Measurements from ENCODE around the gene WDR55. TPM values are rescaled to one million over a fixed set of nuclear protein-coding genes. Genes with fewer than 3 reads are reported as not detected.
A peak's percentile ranks its signal among the peaks of the same experiment; 100 is the strongest.
"Not testable (repeated sequence)": the region's sequence is repeated elsewhere in the genome, so short reads cannot be mapped to it uniquely, and the experiment has no call there.

WDR55 gene
- total RNA-seq, 2 donors from 2014 or later = 20.4 to 23.1 TPM

DNA sequence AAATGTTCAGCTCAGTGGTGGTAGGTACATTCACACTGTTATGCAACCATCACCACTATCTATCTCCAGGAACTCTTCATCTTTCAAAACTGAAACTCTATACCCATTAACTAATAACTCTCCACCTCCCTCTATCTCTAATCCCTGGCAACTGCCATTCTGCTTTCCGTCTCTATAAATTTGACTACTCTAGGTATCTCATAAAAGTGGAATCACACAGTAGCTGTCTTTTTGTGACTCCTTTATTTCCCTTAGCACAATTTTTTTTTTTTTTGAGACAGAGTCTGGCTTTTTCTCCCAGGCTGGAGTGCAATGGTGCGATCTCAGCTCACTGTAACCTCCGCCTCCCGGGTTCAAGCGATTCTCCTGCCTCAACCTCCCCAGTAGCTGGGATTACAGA lies 56.7 kb downstream of the WDR55 start:
- H3K27me3 Mint-ChIP-seq (ENCODE audit: insufficient read depth); H3K27ac ChIP-seq (ENCODE audit: low read depth, low read length); H3K36me3 Mint-ChIP-seq (ENCODE audit: low read depth); H3K4me3 Mint-ChIP-seq; H3K36me3 ChIP-seq (ENCODE audit: control insufficient read depth, insufficient read depth, low read length); DNase-seq; H3K27me3 ChIP-seq (ENCODE audit: control insufficient read depth, insufficient read depth, low read length, poor library complexity, severe bottlenecking); H3K4me3 ChIP-seq (ENCODE audit: low read length); H3K4me1 ChIP-seq (ENCODE audit: control insufficient read depth, insufficient read depth, low read length); H3K4me1 Mint-ChIP-seq; H3K9ac ChIP-seq (ENCODE audit: extremely low read depth, low read length, poor library complexity, severe bottlenecking); H3K9me3 Mint-ChIP-seq; H3K27ac Mint-ChIP-seq; H3K9me3 ChIP-seq (ENCODE audit: control insufficient read depth, low read length): not testable (repeated sequence)
- 89 to 95% methylated on average over 5 of the region's 5 CpGs for WGBS, 2 experiments (ENCODE audit: insufficient coverage in 1 of 2, insufficient read length in 1 of 2)
- TF ChIP-seq, protein P1, sequence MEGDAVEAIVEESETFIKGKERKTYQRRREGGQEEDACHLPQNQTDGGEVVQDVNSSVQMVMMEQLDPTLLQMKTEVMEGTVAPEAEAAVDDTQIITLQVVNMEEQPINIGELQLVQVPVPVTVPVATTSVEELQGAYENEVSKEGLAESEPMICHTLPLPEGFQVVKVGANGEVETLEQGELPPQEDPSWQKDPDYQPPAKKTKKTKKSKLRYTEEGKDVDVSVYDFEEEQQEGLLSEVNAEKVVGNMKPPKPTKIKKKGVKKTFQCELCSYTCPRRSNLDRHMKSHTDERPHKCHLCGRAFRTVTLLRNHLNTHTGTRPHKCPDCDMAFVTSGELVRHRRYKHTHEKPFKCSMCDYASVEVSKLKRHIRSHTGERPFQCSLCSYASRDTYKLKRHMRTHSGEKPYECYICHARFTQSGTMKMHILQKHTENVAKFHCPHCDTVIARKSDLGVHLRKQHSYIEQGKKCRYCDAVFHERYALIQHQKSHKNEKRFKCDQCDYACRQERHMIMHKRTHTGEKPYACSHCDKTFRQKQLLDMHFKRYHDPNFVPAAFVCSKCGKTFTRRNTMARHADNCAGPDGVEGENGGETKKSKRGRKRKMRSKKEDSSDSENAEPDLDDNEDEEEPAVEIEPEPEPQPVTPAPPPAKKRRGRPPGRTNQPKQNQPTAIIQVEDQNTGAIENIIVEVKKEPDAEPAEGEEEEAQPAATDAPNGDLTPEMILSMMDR (conservative IDR thresholded peaks at IDR 0.05) = peak; percentile 15

Small RNA genes lying within 50 kb of the gene (microRNA-seq; reads per million reads assigned to microRNA genes)
- gene MIR3655 (ENCODE audit: borderline microRNAs expressed) = not detected

Other genes with a start within 250 kb of the WDR55 start
- gene EIF4EBP3, start 117.2 kb upstream of the WDR55 start, total RNA-seq = 1 to 10 TPM; 5.1 to 6.3 TPM
- 10 to 100 TPM; 40.5 to 42.9 TPM for gene SRA1, start 107.4 kb upstream of the WDR55 start, total RNA-seq
- gene APBB3, start 100.3 kb upstream of the WDR55 start, total RNA-seq = 10 to 100 TPM; 36.4 to 41.4 TPM
- 10 to 100 TPM; 61.6 to 68.9 TPM for gene SLC35A4, start 100.1 kb upstream of the WDR55 start, total RNA-seq
- under 1 TPM in 1 of 2 donors, not detected in 1; 0.18 TPM for gene CD14, start 31.7 kb upstream of the WDR55 start, total RNA-seq
- 10 to 100 TPM; 29.3 to 34.6 TPM for gene TMCO6, start 25.5 kb upstream of the WDR55 start, total RNA-seq
- 10 to 100 TPM; 75.5 to 82.2 TPM for gene NDUFA2, start 17.3 kb upstream of the WDR55 start, total RNA-seq
- 10 to 100 TPM; 68.9 to 76.8 TPM for gene IK, start 17.1 kb upstream of the WDR55 start, total RNA-seq
- gene DND1, start 8.7 kb downstream of the WDR55 start, total RNA-seq = 1 to 10 TPM; 1.1 to 1.6 TPM
- 10 to 100 TPM; 48.0 to 52.1 TPM for gene HARS1, start 26.5 kb downstream of the WDR55 start, total RNA-seq
- gene HARS2, start 26.6 kb downstream of the WDR55 start, total RNA-seq = 10 to 100 TPM; 30.9 to 35.5 TPM
- 10 to 100 TPM; 62.6 to 73.1 TPM for gene ZMAT2, start 35.5 kb downstream of the WDR55 start, total RNA-seq
- 1 to 10 TPM in 1 of 2 donors, under 1 TPM in 1; 0.18 to 2.9 TPM for gene PCDHA1, start 121.2 kb downstream of the WDR55 start, total RNA-seq
- gene PCDHA2, start 129.9 kb downstream of the WDR55 start, total RNA-seq = 1 to 10 TPM; 1.4 to 2.3 TPM
- 1 to 10 TPM; 1.3 to 2.8 TPM for gene PCDHA3, start 136.2 kb downstream of the WDR55 start, total RNA-seq
- 1 to 10 TPM; 5.6 to 6.3 TPM for gene PCDHA4, start 142.2 kb downstream of the WDR55 start, total RNA-seq
- 1 to 10 TPM; 1.8 to 1.9 TPM for gene PCDHA5, start 156.7 kb downstream of the WDR55 start, total RNA-seq
- gene PCDHA6, start 163.1 kb downstream of the WDR55 start, total RNA-seq = 1 to 10 TPM; 6.2 to 6.5 TPM
- gene PCDHA7, start 169.4 kb downstream of the WDR55 start, total RNA-seq = 1 to 10 TPM; 2.5 to 6.6 TPM
- gene PCDHA8, start 176.3 kb downstream of the WDR55 start, total RNA-seq = 1 to 10 TPM in 1 of 2 donors, under 1 TPM in 1; 0.71 to 2.5 TPM
- gene PCDHA9, start 183.5 kb downstream of the WDR55 start, total RNA-seq = 1 to 10 TPM in 1 of 2 donors, under 1 TPM in 1; 0.60 to 2.6 TPM
- gene PCDHA10, start 191.0 kb downstream of the WDR55 start, total RNA-seq = 10 to 100 TPM; 10.2 to 17.7 TPM
- 10 to 100 TPM in 1 of 2 donors, 1 to 10 TPM in 1; 4.7 to 11.7 TPM for gene PCDHA11, start 204.1 kb downstream of the WDR55 start, total RNA-seq
- 10 to 100 TPM; 11.2 to 13.8 TPM for gene PCDHA12, start 210.4 kb downstream of the WDR55 start, total RNA-seq
- 1 to 10 TPM; 1.2 to 3.8 TPM for gene PCDHA13, start 217.2 kb downstream of the WDR55 start, total RNA-seq

All from endodermal cell (in vitro differentiated cells).